ENCODE measurements around the gene GREB1.

The GREB1 gene
- total RNA-seq = 1.1 to 1.4 reads per million in 2 donors

DNA sequence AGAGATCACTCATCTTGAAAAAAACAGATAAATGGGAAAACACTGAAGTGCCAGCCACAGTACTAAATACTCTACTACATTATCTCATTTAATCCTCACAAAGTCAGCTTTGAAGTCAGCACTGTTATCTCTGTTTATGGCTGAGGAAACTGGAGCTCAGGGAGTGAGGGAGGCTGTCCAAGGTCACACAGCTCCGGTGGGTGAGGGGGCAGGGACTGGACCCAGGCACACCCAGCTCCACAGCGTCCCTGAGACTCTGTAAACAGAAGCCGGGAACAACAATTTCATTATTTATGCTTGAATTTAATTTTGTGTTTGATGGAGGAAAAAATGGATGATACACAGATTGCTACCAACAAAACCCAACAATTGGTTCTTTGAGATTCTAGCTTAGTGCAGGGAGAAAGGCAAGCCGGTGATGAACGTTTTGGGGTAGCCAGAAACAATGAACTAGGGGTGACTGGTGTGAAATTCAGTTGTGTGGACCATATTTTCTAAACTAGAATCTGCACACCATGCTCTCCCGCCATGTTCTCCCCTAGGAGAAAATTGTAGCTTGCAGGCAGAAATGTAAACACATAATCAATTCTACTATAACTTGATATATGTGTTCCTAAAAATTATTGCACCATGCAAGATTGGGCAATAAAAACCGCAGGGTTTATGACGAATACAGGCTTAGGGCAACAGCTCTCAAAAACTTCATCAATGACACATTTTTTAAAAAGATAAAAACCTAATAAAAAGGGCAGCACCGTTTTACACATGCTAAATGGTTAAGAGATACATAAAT is at the start of gene GREB1:
Gene GREB1, plus strand, starts transcription at position 768 of the 793 bp plus-strand sequence. CDS start 22,570 bp downstream, outside the sequence.
- no peak for DNase-seq

DNA sequence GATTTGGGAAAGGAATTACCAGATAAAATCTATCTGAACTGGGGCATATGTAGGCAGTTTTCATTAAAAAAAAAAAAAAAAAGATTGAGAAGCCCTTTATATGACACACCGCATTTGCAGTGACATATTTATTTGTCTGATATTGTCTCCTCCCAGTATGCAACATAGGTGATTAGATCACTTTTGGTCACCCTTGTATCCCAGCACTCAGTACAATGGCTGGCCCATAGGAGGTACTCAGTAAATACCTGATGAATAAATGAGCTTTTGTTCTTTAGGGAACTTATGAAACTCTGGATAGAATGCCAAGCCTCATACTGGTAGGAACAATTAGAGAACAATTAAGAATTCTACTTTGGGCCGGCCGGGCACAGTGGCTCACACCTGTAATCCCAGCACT is 45.0 kb upstream of the GREB1 start:
- no peak for DNase-seq

GRCh38 chr2:11490194-11490593 is 43.7 kb upstream of the GREB1 start:
- DNase-seq = no peak

DNA sequence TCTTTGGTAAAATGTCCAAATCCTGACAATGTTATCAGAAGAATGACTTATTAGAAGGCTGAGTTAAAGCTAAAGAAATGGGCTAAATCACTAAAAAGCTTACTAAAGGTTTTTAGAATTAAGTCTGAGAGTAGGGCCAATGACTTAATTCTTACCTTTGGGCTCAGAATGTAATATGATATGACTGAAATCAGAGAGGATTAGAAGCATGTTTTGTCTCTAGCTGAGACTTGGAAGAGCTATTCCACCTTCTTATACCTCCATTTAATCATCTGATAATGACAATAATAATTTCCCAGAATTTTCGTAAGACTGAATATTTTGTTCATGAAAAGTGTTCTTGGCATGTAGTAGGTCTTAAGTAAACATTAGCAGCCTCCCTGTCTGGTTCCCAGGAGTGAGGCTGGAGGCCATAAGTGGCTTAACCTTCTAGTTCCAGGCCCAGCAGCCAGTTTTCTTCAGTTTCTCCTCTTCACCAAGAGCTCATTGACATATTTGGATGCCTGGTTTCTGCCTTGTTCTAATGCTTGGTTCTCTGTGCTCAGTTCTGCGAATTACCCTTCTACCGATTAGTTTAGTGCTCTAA is 42.4 kb upstream of the GREB1 start:
- DNase-seq = no peak

- DNase-seq = no peak
Observed at GRCh38 chr2:11492244-11492643, 41.6 kb upstream of the GREB1 start.

DNA sequence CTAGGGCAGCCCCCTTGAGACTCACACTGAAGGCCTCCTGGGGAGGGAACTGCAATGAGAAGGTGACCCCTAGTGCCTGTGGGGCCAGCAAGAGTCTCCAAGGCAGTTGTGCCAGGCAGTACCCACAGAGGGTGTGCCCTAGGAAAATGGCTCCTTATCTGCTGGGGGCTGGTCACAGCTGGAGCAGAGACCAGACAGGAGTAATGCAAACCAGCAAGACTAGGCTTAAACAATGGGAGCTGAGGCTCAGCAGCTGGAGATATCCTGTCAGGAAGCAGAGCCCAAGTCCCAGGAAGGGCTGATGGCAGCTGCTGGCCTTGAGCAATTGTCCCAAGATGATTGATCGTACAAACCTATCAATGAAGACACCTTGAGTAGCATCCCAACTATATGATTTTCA is 41.1 kb upstream of the GREB1 start:
- DNase-seq = no peak

GRCh38 chr2:11493282-11493681 is 40.6 kb upstream of the GREB1 start:
- DNase-seq = no peak

DNA sequence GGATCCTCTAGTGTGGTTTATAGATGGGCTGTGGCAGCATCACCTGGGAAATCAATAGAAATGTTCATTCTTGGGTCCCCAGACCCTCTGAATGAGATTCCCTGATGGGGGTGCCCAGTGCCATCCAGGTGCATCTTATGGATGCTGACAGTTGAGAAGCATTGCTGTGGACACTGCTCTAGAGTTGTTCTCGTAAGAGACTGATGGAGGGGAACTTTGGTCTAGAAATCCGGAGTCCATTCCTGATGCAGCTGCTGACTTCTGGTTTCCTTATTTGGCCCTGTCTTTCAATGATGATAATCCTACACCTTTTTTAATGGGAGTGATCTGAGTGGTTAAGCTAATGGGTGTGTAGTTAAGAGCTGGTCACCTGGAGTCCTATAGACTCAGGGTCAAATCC is 39.5 kb upstream of the GREB1 start:
- DNase-seq = no peak

- DNase-seq = no peak
Observed at GRCh38 chr2:11495844-11496681, 37.8 kb upstream of the GREB1 start.

DNA sequence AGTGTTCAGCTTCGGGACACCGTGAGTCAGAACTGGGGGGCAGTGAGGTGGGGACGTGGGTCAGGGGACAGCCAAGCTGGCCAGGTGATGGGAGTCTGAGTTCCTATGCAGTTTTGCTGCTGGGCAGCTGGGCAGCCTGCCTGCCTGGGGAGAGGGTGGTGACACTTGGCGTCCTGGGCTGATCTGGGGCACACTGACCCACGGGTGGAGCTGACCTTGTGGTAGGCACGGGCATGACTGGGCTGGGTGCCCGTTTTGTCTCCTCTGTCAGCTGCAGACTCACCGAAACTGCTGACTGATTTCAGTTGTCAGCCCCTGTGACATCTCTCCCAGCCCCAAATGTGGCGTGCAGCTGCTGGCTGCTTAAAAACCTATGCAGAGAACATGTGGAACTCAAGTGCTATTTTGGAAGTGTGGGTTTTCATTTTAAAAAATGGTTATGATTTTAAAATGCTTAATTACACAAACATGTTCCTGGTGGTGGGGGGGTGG is 35.3 kb upstream of the GREB1 start:
- DNase-seq = no peak

DNA sequence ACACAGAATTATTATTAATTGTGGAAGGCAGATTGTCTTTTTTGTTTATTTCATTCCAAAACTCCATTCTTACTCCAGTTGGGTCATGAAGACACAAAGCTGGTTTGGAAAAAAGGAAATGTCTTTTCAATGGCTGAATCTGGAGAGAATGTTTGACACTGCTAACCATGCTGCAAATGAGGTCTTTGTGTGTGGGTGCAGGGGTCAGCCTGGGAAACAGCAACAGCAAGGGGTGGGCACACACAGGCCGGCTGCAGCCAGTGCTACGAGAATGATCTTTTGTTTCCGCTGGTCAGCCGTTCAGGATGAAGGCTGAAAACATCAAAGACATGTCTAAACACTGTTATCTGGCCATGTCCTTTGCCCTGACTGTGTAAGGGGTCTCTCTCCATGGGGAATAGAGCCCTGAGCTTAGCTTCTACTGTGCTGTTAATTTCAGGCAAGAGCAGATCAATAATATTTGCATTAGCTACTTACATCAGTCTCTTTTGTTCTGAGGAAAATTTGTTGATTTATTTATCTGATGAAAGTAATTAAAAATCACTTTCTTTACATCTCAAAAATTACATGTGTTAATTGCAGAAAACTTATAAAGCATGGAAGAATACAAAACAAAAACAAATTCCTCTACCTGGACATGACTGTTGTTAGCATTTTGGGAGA is 34.6 kb upstream of the GREB1 start:
- no peak for DNase-seq

- no peak for DNase-seq
Observed at GRCh38 chr2:11500702-11501303, 33.0 kb upstream of the GREB1 start.

- no peak for DNase-seq
Observed at GRCh38 chr2:11502740-11503292, 31.0 kb upstream of the GREB1 start.

DNA sequence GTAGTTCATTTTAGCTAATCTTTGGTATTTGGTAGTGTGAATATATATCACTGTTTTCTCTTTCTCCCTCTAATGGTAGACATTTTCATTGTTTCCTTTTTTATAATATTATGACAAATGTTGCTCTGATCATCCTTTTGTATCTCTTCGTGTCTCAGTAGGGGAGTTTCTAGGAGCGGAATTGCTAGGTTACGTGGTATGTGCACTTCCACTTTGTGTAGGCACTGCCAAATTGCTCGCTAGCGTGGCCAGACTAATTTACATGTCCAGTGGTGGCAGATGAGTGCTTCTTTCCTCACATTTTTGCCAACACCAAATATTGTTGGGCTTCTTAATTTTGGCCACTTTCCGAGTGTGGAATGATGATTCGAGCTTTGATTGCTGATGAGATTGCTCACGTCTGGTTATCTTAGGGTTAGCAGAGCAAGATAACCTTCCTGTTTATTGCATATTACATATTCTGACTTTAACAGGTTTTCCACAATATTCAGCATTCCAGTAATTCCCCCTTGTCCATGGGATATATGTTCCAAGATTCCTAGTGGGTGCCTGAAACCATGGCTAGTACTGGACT is 30.4 kb upstream of the GREB1 start:
- DNase-seq = no peak

DNA sequence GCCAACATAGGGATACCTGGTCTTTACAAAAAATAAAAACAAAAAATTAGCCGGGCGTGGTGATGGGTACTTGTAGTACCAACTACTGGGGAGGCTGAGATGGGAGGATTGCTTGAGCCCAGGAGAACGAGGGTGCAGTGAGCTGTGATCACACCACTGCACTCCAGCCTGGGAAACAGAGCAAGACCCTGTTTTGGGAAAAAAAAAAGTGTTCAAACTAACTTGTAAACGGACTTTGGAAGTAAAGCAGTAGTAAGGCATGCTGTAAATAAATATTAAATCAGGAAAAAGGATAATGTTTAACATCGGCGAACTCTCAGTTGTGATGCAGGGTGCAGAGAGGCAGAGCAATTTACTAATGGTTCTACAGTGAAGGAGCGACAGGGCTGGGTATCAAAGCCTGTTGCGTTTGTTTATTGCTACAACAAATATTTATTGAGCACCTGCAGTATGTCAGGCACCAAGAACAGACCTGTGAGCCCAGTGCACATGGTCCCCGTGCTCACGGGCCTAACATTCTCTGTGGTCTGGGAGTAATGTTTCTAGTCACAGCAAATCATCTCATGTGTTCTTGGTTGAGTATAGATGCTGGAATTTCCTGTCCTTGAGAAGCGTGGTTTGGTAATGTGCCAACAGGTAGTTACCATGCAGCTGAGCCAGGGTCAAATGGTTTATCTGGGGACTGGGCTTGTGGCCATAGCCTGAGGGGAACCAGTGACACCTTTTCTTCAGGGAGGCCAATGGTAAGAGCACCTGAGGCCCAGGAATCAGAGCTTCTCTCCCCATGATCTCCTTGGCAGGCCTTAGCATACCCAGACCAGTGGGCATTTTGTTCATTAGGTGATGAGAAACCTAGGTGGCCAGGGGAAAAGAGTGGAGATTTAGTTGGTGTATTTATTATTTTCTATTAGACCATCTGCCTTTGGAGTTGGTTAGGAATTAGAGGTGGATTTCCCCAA is 27.9 kb upstream of the GREB1 start:
- DNase-seq = no peak

DNA sequence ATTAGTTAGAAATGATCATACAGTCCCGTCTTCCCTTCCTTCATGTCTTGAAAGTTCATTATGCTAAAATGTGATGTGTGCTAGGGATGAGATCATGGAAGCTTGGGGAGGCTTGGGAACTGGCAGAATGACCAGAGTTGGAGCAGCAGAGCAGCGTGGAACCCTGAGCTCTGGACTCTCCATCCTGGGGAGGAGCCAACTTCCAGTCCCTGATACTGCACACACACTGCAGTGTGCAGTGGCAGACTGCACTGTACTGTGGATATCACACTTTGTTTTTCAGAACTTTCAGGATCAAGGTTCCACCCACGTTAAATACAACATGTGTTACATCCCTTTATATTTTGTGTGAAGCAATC is 27.3 kb upstream of the GREB1 start:
- DNase-seq = no peak

DNA sequence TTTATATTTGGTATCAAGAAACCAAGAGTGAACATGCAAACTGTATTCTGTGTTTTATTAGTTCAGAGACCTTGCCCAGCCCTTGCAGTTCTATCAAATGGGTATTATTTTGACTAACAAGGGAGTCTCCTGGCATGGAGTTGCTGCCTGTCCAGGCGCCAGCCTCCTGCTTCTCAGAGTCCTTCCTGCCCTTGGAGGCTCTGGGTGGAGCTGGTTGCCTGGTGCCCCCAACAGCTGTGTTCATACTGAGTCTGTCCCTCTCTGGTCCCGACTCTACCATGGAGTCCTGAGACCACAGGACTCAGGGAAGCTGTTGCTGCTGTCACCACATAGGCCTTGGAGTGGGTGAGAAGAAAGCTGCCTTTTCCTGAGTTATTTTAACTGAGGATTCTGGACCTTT is 26.3 kb upstream of the GREB1 start:
- DNase-seq = no peak

DNA sequence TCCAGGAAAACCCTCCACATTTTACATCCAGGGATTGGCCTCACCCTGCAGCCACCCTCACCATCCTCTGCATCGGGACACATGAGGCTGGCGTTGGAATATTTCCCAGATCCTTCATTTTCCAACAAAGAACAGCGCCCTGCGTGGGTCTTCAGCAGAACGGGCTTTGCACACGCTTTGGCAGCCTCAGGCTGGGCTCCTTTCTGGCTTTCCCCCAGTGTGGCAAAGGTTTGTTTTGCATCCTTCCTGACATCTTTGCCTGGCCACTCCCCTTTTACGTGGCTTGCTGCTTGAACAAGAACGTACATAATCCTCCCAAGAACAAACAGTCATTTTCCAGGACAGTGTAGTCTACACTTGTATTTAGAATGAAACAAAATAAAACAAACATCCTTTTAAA is 25.6 kb upstream of the GREB1 start:
- DNase-seq = no peak

GRCh38 chr2:11509657-11510360 is 24.0 kb upstream of the GREB1 start:
- no peak for DNase-seq

GRCh38 chr2:11512431-11512830 is 21.4 kb upstream of the GREB1 start:
- no peak for DNase-seq

All from activated gamma-delta T cell (primary cell).